ENCODE measurements around the gene TRIM36.

Gene TRIM36

GRCh38 chr5:115087951-115088350, 81.8 kb downstream of the TRIM36 start:
- no peak for TF ChIP-seq CTCF (IDR thresholded peaks at IDR 0.05)

- TF ChIP-seq CTCF (IDR thresholded peaks at IDR 0.05) = no peak
Measured at GRCh38 chr5:115086473-115086872, 83.2 kb downstream of the TRIM36 start.

DNA sequence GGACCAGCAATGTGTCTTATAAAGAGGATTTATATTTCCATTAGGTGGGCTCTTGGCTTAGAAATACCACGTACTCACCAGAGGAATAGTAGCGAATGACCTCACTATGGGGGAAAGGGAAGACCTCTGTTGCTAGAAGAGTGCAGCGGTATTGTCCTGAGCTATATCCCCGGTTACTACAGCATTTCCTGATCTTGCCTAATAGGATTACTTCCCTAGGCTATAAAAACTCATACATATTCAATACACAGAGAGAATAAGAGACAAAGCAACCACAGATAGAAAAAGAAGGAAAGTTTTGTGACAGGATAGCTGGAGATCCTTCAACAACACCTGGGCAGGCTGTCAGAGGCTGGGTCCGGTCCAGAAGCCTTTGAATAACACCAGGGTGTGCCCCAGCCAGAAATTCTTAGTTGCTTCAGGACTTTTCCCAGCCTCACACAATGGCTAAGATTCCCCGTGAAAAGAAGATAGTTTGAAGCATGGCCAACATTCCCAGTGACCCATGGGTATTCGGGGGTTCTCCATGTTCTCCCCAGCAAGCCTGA, 85.4 kb downstream of the TRIM36 start:
- no peak for TF ChIP-seq CTCF (IDR thresholded peaks at IDR 0.05)

GRCh38 chr5:115079924-115080623, 89.6 kb downstream of the TRIM36 start:
- no peak for TF ChIP-seq CTCF (IDR thresholded peaks at IDR 0.05)
